ENCODE results near the gene CORO7.

DNA sequence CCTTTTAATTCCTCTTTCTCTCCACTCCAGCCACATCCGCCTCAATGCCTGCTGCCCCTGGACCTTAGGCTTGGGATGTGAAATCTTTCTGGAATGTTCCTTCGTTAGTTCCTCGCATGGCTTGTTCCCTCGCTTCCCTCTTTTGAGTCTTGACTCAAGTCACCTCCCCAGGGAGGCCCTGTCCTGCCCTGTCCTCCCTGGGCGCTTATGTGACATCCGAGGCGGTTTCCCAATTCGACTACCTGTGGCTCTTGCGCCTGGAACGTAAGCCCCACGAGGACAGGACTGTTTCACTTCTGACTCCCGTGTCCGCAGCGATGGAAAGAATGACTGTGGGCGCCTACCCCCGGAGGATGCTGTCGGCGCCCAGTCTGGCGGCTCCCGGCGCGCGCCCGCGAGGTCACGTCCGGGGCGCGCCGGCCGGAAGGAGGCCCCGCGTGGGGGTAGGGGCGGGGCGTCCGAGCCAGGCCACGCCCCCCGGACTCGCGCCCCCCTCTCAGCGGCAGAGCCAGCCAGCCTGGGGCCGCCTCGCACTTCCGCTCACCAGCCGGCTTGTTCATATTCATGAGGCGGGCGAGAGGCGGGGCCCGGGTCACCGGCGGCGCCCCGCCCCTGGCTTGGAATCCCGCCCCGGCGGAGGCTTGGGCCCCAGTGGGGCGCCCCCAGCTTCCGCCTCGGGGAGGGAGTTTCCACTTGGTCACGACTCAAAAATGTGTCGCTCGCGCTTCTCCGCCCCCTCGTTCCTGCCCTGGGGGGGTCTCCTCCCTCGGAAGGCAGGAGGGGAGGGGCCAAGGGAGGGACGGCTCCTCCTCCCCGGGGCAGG is 109.0 kb downstream of the CORO7 start:
- TF ChIP-seq, protein P1, sequence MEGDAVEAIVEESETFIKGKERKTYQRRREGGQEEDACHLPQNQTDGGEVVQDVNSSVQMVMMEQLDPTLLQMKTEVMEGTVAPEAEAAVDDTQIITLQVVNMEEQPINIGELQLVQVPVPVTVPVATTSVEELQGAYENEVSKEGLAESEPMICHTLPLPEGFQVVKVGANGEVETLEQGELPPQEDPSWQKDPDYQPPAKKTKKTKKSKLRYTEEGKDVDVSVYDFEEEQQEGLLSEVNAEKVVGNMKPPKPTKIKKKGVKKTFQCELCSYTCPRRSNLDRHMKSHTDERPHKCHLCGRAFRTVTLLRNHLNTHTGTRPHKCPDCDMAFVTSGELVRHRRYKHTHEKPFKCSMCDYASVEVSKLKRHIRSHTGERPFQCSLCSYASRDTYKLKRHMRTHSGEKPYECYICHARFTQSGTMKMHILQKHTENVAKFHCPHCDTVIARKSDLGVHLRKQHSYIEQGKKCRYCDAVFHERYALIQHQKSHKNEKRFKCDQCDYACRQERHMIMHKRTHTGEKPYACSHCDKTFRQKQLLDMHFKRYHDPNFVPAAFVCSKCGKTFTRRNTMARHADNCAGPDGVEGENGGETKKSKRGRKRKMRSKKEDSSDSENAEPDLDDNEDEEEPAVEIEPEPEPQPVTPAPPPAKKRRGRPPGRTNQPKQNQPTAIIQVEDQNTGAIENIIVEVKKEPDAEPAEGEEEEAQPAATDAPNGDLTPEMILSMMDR (IDR thresholded peaks at IDR 0.05), result no peak
- TF ChIP-seq POLR2AphosphoS5 (IDR thresholded peaks at IDR 0.05), result peak; percentile 43 to 50 (median 48)

All from transverse colon (tissue), 4 donors.